Cerebellar nuclear complex (tissue), 1 donor: ENCODE measurements around the gene RABL6.
A peak's percentile ranks its signal among the peaks of the same experiment; 100 is the strongest.
"Not testable (repeated sequence)": the region's sequence is repeated elsewhere in the genome, so short reads cannot be mapped to it uniquely, and the experiment has no call there.

Source experiments
- DNase-seq, 2 experiments: peaks; one replicate each; lab custom pipeline; 2025; lab: John Stamatoyannopoulos, UW

RABL6 gene

GRCh38 chr9:136776947-136777346 lies 30.8 kb upstream of the RABL6 start:
- DNase-seq: no peak

- no peak for DNase-seq
Measured at GRCh38 chr9:136777359-136777758, 30.4 kb upstream of the RABL6 start.

GRCh38 chr9:136779808-136780207 lies 27.9 kb upstream of the RABL6 start:
- no peak for DNase-seq

- DNase-seq: no peak
Measured at GRCh38 chr9:136782452-136782851, 25.3 kb upstream of the RABL6 start.

GRCh38 chr9:136784249-136784996 lies 23.3 kb upstream of the RABL6 start:
- DNase-seq: no peak

GRCh38 chr9:136784997-136785361 lies 22.8 kb upstream of the RABL6 start:
- DNase-seq: no peak

GRCh38 chr9:136785565-136786355 lies 22.0 kb upstream of the RABL6 start:
- not testable (repeated sequence) for DNase-seq

- DNase-seq: no peak
Measured at GRCh38 chr9:136786451-136786850, 21.3 kb upstream of the RABL6 start.

- not testable (repeated sequence) for DNase-seq
Measured at GRCh38 chr9:136786983-136787382, 20.8 kb upstream of the RABL6 start.

GRCh38 chr9:136787690-136788400 lies 19.9 kb upstream of the RABL6 start:
- DNase-seq: peak in 1 of 2 experiments; percentile 31

- DNase-seq: not testable (repeated sequence)
Measured at GRCh38 chr9:136788644-136789522, 18.9 kb upstream of the RABL6 start.

- no peak for DNase-seq
Measured at GRCh38 chr9:136789523-136789937, 18.2 kb upstream of the RABL6 start.

- DNase-seq: peak; percentile 98 to 100
Measured at GRCh38 chr9:136790640-136791515, 16.9 kb upstream of the RABL6 start, which contains the start of gene TMEM141. Gene TMEM141 (plus strand): TSS chr9:136791344. CDS start chr9:136791371, 27 bp downstream.

GRCh38 chr9:136791516-136792276 lies 16.1 kb upstream of the RABL6 start:
- DNase-seq: no peak

GRCh38 chr9:136792321-136793085 lies 15.2 kb upstream of the RABL6 start:
- DNase-seq: no peak

- DNase-seq: no peak
Measured at GRCh38 chr9:136793086-136793946, 14.4 kb upstream of the RABL6 start.

- DNase-seq: no peak
Measured at GRCh38 chr9:136794281-136794999, 13.3 kb upstream of the RABL6 start.
